HG03469 (cell line): ENCODE measurements around the gene TLR2.

Experiments used
- ATAC-seq: cut with Tn5 transposase; IDR thresholded peaks from one replicate; pipeline ENCODE4 v1.9.1; 2021; ENCODE audit warnings: mild to moderate bottlenecking, moderate library complexity, moderate number of reproducible peaks; ENCODE audit not compliant: unreplicated experiment

The TLR2 gene

GRCh38 chr4:153684182-153684970 is at the start of gene TLR2:
TLR2 (plus strand) TSS chr4:153684280; CDS start chr4:153702908, 18,628 bp downstream.
- ATAC-seq = peak; percentile 76

GRCh38 chr4:153634738-153635353 is 49.2 kb upstream of the TLR2 start:
- no peak for ATAC-seq

GRCh38 chr4:153635846-153636245 is 48.2 kb upstream of the TLR2 start:
- no peak for ATAC-seq

GRCh38 chr4:153637201-153637600 is 46.9 kb upstream of the TLR2 start:
- no peak for ATAC-seq

GRCh38 chr4:153638011-153638410 is 46.1 kb upstream of the TLR2 start:
- ATAC-seq = no peak

GRCh38 chr4:153638999-153639398 is 45.1 kb upstream of the TLR2 start:
- no peak for ATAC-seq

GRCh38 chr4:153639833-153640802 is 44.0 kb upstream of the TLR2 start:
- no peak for ATAC-seq

- ATAC-seq = no peak
Measured at GRCh38 chr4:153641532-153641931, 42.5 kb upstream of the TLR2 start.

- ATAC-seq = peak; percentile 86
Measured at GRCh38 chr4:153643406-153644383, 40.4 kb upstream of the TLR2 start.

GRCh38 chr4:153645183-153645582 is 38.9 kb upstream of the TLR2 start:
- ATAC-seq = no peak

- ATAC-seq = no peak
Measured at GRCh38 chr4:153646261-153646660, 37.8 kb upstream of the TLR2 start.

GRCh38 chr4:153646978-153647377 is 37.1 kb upstream of the TLR2 start:
- ATAC-seq = no peak

- no peak for ATAC-seq
Measured at GRCh38 chr4:153647975-153648374, 36.1 kb upstream of the TLR2 start.

- no peak for ATAC-seq
Measured at GRCh38 chr4:153649572-153649991, 34.5 kb upstream of the TLR2 start.

- no peak for ATAC-seq
Measured at GRCh38 chr4:153651116-153651515, 33.0 kb upstream of the TLR2 start.

- ATAC-seq = no peak
Measured at GRCh38 chr4:153651587-153651986, 32.5 kb upstream of the TLR2 start.

GRCh38 chr4:153652051-153652784 is 31.9 kb upstream of the TLR2 start:
- no peak for ATAC-seq

- no peak for ATAC-seq
Measured at GRCh38 chr4:153655002-153655541, 29.0 kb upstream of the TLR2 start.

- ATAC-seq = no peak
Measured at GRCh38 chr4:153655928-153656327, 28.2 kb upstream of the TLR2 start.
